GM21360 (cell line): Measurements from ENCODE around the gene CD48.
A peak's percentile ranks its signal among the peaks of the same experiment; 100 is the strongest.
"Not testable (repeated sequence)": the region's sequence is repeated elsewhere in the genome, so short reads cannot be mapped to it uniquely, and the experiment has no call there.

Experiments used
- ATAC-seq: cut with Tn5 transposase; IDR thresholded peaks from one replicate; pipeline ENCODE4 v1.9.1; 2021; ENCODE audit warnings: mild to moderate bottlenecking, moderate library complexity; ENCODE audit not compliant: unreplicated experiment

CD48 gene

DNA sequence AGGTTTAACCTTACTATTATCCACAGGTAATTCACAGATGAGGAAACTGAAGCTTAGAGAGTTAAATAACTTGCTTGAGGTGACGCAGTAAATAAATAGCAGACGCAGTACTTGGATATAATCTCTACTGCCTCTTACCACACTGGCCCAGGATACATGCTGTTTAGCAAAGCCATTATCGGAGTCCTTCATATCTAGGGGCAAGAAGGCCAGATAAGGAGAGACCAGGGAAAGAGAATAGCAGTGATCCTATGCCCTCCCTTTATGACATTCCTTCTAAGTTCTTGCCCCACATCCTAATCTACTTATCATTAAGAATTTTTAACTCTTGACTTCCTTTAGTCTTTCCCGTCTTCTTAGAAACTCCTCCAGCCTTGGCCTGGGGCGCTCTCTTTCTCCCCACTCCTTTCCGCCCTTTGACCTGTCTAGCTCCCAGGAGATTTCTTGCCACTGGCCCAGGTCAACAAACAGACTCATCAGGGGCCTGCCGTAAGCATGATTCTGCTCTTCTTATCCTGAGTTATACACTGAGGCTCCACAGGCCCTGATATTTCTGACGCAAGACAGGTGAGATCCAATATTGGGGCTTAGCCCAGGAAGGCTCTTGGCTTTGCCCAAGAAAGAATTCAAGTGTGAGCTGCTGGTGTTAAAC lies 53.3 kb downstream of the CD48 start:
- ATAC-seq, result no peak

- ATAC-seq, result no peak
Observed at GRCh38 chr1:160657250-160657781, 54.3 kb downstream of the CD48 start.

- ATAC-seq, result no peak
Observed at GRCh38 chr1:160656737-160657136, 54.9 kb downstream of the CD48 start.

GRCh38 chr1:160653620-160654016 lies 58.0 kb downstream of the CD48 start:
- ATAC-seq, result no peak

GRCh38 chr1:160652924-160653619 lies 58.5 kb downstream of the CD48 start:
- no peak for ATAC-seq

GRCh38 chr1:160652065-160652641 lies 59.5 kb downstream of the CD48 start:
- ATAC-seq, result not testable (repeated sequence)

- ATAC-seq, result no peak
Observed at GRCh38 chr1:160651433-160652064, 60.1 kb downstream of the CD48 start.

- no peak for ATAC-seq
Observed at GRCh38 chr1:160647329-160647720, 64.3 kb downstream of the CD48 start.

- peak; percentile 43 for ATAC-seq
Observed at GRCh38 chr1:160646711-160647328, 64.8 kb downstream of the CD48 start, which contains the start of gene SLAMF1. Gene SLAMF1 (minus strand): TSS chr1:160647044. CDS start chr1:160646945, 99 bp downstream.

DNA sequence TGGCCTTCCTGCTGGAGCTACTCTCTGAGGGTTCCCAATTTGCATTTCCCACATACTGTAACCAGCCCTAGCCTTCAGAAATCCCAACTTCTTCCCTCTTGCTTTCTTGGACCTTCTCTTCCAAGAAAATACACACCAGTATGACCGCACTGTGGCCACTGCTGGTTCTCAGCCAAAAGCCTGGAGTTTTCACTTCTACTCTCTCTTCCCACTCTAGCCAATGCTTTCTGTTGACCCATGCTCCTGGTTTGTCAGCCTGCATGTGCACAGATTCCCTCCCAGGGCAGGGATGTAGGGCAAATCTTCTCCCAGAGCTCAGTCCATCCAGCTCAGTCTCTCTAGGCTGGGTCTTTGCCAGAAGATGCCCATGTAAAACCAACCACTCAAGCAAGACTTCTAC lies 65.4 kb downstream of the CD48 start:
- ATAC-seq, result no peak

DNA sequence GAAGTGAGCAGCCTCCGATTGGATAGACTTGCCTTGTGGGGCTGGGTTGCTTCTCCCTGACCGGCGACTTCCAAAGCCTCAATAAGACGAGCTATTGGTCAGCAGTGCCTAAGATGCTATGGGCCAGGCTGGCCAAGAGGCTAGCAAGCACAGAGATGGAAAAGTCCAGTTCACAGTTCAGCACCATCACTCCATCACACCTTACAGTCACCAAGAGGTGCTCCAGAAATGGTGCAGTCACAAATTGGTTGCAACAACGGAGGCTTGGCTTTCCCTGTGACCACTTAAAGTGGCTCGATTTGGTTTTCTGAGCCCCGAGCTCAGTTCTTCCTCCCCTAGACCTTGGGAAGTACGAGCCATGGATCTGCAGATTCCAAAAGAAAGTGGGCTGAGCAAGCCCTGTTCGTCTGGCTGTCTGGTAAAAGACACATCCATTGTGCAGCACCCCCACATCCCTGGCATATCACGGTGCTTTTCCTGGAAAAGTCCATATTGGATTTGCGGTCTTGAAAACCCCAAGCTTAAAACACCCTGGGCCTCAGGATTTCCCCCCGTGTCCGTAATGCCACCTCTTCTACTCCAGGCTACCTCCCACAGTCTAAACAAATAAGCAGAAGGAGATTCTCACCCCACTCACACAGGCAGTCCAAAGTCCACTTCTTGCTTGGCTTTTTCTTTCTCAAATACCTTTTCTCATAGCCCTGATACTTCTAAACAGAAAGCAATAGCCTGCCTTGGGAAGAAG lies 66.1 kb downstream of the CD48 start:
- ATAC-seq, result no peak

DNA sequence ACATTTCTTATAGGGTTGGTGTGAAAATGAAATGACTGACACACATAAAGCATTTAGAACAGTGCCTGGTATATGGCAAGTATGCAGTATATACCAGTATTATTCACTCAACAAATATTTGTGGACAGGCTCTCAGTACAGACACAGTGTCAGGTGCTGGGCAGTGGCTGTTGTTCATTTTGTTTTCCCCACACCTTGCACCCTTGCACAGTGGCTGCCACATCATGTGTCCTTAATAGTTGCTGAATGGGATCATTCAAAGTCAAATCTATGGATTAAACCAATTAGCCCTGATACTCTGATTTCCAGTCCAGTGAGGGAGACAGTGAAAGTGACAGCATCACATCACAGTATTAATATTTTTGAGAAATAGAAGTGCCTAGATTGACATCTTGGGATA lies 67.2 kb downstream of the CD48 start:
- ATAC-seq, result no peak

- no peak for ATAC-seq
Observed at GRCh38 chr1:160643138-160643537, 68.5 kb downstream of the CD48 start.

DNA sequence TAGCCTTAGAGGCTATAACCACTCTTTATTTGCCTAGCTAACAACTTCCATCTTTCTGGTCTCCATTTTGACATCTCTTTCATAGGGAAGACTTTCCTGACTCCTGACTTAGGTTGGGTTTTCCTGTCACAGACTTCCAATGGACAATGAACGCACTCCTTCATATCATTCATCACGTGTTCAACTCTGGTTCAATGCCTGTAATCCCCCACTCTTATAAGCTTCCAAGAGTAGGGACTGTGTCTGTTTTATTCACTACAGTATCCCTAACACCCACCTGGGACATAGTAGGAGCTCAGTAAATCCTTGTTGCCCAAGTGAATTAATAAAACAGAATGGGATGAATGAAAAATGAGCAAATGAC lies 69.4 kb downstream of the CD48 start:
- no peak for ATAC-seq

GRCh38 chr1:160641323-160642280 lies 70.0 kb downstream of the CD48 start:
- ATAC-seq, result no peak

DNA sequence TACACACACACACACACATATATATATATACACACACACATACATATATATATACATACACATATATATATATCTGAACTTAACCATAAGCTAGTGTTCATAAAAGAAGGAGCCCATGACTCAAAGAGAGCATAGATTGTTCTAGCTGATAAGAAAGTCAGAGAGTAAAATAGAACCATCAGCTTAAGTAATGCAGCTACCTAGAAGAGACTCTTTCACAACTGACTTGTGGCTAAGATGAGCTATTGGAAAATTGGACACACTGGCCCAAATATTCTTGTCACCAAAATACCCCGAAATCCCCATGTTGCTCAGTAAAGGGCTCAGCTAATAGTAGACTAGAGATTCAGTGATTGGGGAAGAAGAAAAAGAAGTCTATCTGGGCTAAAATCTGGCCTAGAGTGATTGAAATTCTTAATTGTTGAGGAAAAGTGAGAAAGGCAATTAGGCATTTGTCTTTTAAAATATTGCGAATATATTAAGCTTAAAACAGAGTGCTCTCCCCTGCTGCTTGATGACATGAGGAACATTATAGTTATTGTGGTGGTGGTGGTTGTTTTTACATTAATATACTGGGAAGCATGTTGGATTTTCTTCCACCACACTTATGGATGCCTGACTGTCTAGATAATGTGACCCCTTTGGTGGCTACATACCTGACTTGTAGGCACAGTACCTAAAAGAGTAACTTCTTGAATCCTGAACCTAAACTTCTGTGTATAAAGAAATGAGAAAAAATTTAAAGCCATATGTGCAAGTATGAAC lies 71.1 kb downstream of the CD48 start:
- ATAC-seq, result no peak

DNA sequence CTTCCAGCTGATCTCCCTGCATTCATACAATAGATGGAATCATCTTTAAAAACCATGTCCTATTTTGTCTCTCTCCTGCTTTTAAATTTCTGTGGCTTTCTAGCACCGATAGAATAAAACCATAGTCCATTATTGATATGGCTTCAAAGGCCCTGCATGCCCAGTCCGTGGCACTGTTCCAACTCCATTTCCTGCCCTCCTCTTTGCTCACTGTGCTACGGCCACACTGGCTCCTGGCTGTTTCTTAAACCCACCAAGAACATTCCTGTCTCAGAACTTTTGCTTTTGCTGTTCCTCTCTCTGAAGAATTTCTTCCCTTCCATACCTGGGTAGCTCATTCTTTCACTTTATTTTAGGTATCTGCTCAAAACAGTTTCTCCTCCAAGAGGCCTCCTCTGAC lies 72.0 kb downstream of the CD48 start:
- ATAC-seq, result no peak

- ATAC-seq, result no peak
Observed at GRCh38 chr1:160638926-160639325, 72.7 kb downstream of the CD48 start.

GRCh38 chr1:160638540-160638857 lies 73.1 kb downstream of the CD48 start:
- ATAC-seq, result no peak
